ENCODE measurements around the gene FER1L5.
"Not testable (repeated sequence)": the region's sequence is repeated elsewhere in the genome, so short reads cannot be mapped to it uniquely, and the experiment has no call there.

FER1L5 gene

DNA sequence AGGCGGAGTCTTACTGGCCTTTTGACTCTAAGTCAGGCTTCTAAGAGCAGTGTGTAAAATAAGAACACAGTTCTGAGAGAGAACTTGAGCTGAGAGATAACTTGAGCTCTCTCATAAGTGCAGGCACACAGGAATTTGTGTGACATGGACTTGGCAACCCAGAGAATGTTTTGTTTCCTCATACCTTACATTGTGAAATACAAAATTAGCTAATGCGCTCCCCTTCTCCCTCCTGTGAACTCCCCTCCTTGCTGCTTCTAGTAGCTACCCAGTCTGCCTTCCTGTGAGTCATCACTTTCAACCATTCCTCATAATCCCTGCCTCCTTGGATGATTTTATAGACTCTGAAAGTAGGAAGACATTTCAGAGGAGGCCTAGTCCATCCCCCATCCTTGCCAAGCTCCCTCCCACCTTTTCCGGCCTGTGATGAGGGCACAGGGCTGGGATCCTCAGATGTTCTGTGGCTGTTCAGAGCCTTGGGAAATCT lies 22.6 kb downstream of the FER1L5 start:
- Histone ChIP-seq H2AFZ (ENCODE audit: low read length) (no peak overlapping the region), H3K27me3 (ENCODE audit: insufficient read depth, low read length, poor library complexity, severe bottlenecking) (no peaks in the 10 kb centered on the region), H3K9ac (ENCODE audit: low read depth, low read length, poor library complexity, severe bottlenecking) (no peak overlapping the region), H3K4me1 (ENCODE audit: insufficient read depth, low read length, poor library complexity, severe bottlenecking) (no peaks in the 10 kb centered on the region), H3K9me2 (replicated peaks; ENCODE audit: low read depth, low read length) (no peaks in the 10 kb centered on the region), H3K79me2 (ENCODE audit: insufficient read depth, low read length) (no peaks in the 10 kb centered on the region), H3K4me3 (ENCODE audit: low read length, poor library complexity, severe bottlenecking) (no peak overlapping the region), H3K9me3 (ENCODE audit: insufficient read depth, low read depth, low read length) (no peaks in the 10 kb centered on the region), H3F3A (ENCODE audit: low read depth) (no peaks in the 10 kb centered on the region), H3K4me2 (ENCODE audit: low read depth, low read length, poor library complexity, severe bottlenecking) (no peak overlapping the region), H4K20me1 (ENCODE audit: insufficient read depth, low read length, poor library complexity, severe bottlenecking) (no peaks in the 10 kb centered on the region), H3K36me3 (ENCODE audit: insufficient read depth, low read length) (no peaks in the 10 kb centered on the region)
- TF ChIP-seq, protein P1, sequence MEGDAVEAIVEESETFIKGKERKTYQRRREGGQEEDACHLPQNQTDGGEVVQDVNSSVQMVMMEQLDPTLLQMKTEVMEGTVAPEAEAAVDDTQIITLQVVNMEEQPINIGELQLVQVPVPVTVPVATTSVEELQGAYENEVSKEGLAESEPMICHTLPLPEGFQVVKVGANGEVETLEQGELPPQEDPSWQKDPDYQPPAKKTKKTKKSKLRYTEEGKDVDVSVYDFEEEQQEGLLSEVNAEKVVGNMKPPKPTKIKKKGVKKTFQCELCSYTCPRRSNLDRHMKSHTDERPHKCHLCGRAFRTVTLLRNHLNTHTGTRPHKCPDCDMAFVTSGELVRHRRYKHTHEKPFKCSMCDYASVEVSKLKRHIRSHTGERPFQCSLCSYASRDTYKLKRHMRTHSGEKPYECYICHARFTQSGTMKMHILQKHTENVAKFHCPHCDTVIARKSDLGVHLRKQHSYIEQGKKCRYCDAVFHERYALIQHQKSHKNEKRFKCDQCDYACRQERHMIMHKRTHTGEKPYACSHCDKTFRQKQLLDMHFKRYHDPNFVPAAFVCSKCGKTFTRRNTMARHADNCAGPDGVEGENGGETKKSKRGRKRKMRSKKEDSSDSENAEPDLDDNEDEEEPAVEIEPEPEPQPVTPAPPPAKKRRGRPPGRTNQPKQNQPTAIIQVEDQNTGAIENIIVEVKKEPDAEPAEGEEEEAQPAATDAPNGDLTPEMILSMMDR (conservative IDR thresholded peaks at IDR 0.05; ENCODE audit: low read length), result no peak
- no peak for TF ChIP-seq EZH2phosphoT487 (IDR thresholded peaks at IDR 0.05; ENCODE audit: borderline replicate concordance)

DNA sequence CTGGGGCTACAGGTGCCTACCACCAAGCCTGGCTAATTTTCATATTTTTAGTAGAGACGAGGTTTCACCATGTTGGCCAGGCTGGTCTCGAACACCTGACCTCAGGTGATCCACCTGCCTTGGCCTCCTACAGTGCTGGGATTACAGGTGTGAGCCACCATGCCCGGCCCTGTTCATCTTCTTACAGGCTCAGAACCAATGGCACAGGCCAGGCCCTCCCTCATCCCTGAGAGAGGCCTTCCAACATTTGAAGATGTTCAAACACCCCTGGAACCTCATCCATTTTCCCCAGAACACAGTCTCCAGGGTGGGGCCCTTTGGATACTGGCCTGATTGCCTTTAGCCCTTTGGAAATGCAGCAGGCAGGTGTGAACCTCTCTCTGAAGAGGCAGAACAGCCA lies 23.2 kb downstream of the FER1L5 start:
- not testable (repeated sequence) for H3K9ac ChIP-seq (ENCODE audit: low read depth, low read length, poor library complexity, severe bottlenecking); H3K4me2 ChIP-seq (ENCODE audit: low read depth, low read length, poor library complexity, severe bottlenecking); H3K27me3 ChIP-seq (ENCODE audit: insufficient read depth, low read length, poor library complexity, severe bottlenecking); H3K36me3 ChIP-seq (ENCODE audit: insufficient read depth, low read length); H3K4me3 ChIP-seq (ENCODE audit: low read length, poor library complexity, severe bottlenecking); H4K20me1 ChIP-seq (ENCODE audit: insufficient read depth, low read length, poor library complexity, severe bottlenecking); H3K4me1 ChIP-seq (ENCODE audit: insufficient read depth, low read length, poor library complexity, severe bottlenecking); H3K79me2 ChIP-seq (ENCODE audit: insufficient read depth, low read length); H3K9me3 ChIP-seq (ENCODE audit: insufficient read depth, low read depth, low read length); H3F3A ChIP-seq (ENCODE audit: low read depth); H3K9me2 ChIP-seq (replicated peaks; ENCODE audit: low read depth, low read length); H2AFZ ChIP-seq (ENCODE audit: low read length)

DNA sequence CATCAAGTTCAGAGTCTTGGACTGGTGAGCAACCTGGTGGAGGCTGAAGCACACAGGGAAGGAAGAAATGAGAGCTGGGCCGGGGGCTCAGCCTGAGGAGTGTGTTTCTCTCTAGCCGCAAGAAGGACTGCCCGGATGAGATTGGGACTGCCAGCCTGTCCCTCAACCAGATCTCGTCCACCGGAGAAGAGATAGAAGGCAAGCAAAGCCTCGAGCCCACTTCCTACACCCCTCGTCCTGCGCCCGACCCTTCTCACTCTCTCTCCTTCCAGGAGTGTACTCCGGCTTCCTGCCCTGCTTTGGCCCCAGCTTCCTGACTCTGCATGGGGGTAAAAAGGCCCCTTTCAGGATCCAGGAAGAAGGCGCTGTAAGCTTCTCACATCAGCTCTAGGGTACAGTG lies 26.2 kb downstream of the FER1L5 start:
- H3K4me1 ChIP-seq (ENCODE audit: insufficient read depth, low read length, poor library complexity, severe bottlenecking), result no peaks in the 10 kb centered on the region
- no peaks in the 10 kb centered on the region for H3K9me2 ChIP-seq (replicated peaks; ENCODE audit: low read depth, low read length)
- H3K36me3 ChIP-seq (ENCODE audit: insufficient read depth, low read length), result no peaks in the 10 kb centered on the region
- H3K9ac ChIP-seq (ENCODE audit: low read depth, low read length, poor library complexity, severe bottlenecking), result no peak overlapping the region
- H3K9me3 ChIP-seq (ENCODE audit: insufficient read depth, low read depth, low read length), result no peaks in the 10 kb centered on the region
- no peaks in the 10 kb centered on the region for H3K27me3 ChIP-seq (ENCODE audit: insufficient read depth, low read length, poor library complexity, severe bottlenecking)
- H4K20me1 ChIP-seq (ENCODE audit: insufficient read depth, low read length, poor library complexity, severe bottlenecking), result no peaks in the 10 kb centered on the region
- H3K4me2 ChIP-seq (ENCODE audit: low read depth, low read length, poor library complexity, severe bottlenecking), result no peak overlapping the region
- no peaks in the 10 kb centered on the region for H3F3A ChIP-seq (ENCODE audit: low read depth)
- no peak overlapping the region for H3K4me3 ChIP-seq (ENCODE audit: low read length, poor library complexity, severe bottlenecking)
- no peak for TF ChIP-seq EZH2phosphoT487 (IDR thresholded peaks at IDR 0.05; ENCODE audit: borderline replicate concordance)
- TF ChIP-seq, protein P1 (conservative IDR thresholded peaks at IDR 0.05; ENCODE audit: low read length), result no peak
- H2AFZ ChIP-seq (ENCODE audit: low read length), result no peak overlapping the region; the same call in 1 of the 2 replicates
- no peaks in the 10 kb centered on the region for H3K79me2 ChIP-seq (ENCODE audit: insufficient read depth, low read length)

DNA sequence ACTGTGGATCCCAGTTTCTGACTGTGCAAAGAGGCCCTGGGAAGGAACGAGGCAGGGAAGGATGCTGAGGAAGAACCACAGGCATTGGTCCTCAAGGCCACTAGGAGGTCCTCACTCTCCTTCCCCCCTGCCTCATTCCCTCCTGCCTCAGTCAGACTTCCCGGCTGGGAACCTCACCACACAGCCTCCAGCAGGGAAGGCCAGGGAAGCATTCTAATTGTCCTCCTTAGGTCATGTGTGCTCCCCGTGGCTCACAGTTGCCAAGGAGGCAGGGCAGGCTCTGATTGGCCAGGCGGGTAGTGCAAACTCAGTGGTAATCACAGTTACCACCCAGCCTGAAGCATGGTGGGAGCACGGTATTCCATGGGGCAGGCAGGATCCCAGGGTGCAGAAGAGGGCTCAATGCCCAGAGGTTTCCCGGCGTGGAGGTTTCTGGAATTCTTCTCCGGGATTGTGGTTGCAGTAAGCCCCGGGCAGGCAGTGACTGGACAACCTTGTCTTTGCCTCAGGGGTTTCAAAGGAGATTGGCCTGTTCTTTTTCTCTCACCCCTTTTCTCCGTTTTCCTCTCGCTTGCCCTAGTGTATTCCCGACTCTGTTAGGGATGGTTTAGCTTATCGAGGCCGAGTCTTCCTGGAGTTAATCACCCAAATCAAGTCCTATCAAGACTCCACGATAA lies 27.1 kb downstream of the FER1L5 start:
- Histone ChIP-seq H4K20me1 (ENCODE audit: insufficient read depth, low read length, poor library complexity, severe bottlenecking) (no peaks in the 10 kb centered on the region), H3K4me3 (ENCODE audit: low read length, poor library complexity, severe bottlenecking) (no peak overlapping the region), H3K27me3 (ENCODE audit: insufficient read depth, low read length, poor library complexity, severe bottlenecking) (no peaks in the 10 kb centered on the region), H3K36me3 (ENCODE audit: insufficient read depth, low read length) (no peaks in the 10 kb centered on the region), H3F3A (ENCODE audit: low read depth) (no peaks in the 10 kb centered on the region), H3K9me2 (replicated peaks; ENCODE audit: low read depth, low read length) (no peaks in the 10 kb centered on the region), H3K9me3 (ENCODE audit: insufficient read depth, low read depth, low read length) (no peaks in the 10 kb centered on the region), H3K9ac (ENCODE audit: low read depth, low read length, poor library complexity, severe bottlenecking) (no peak overlapping the region), H3K4me2 (ENCODE audit: low read depth, low read length, poor library complexity, severe bottlenecking) (no peak overlapping the region), H3K4me1 (ENCODE audit: insufficient read depth, low read length, poor library complexity, severe bottlenecking) (no peaks in the 10 kb centered on the region), H2AFZ (ENCODE audit: low read length) (no peak overlapping the region), H3K79me2 (ENCODE audit: insufficient read depth, low read length) (no peaks in the 10 kb centered on the region)
- TF ChIP-seq, protein P1 (conservative IDR thresholded peaks at IDR 0.05; ENCODE audit: low read length), result no peak
- TF ChIP-seq EZH2phosphoT487 (IDR thresholded peaks at IDR 0.05; ENCODE audit: borderline replicate concordance), result no peak

Measured in Loucy (cell line).